IMR-90 (cell line): Measurements from ENCODE around the gene CLEC11A. TPM values are rescaled to one million over a fixed set of nuclear protein-coding genes. Genes with fewer than 3 reads are reported as not detected.
"Not testable (repeated sequence)": the region's sequence is repeated elsewhere in the genome, so short reads cannot be mapped to it uniquely, and the experiment has no call there.

Source experiments
- ATAC-seq: fragments of 200-7000 bp; cut with Tn5 transposase; 2 replicates; pipeline ENCODE4 v1.9.1; 2020; ENCODE audit warnings: low read depth, mild to moderate bottlenecking, moderate library complexity
- BruUV-seq: library from RNA; stranded (reverse); fragments of 400-500 nt; replicated peaks from 2 replicates; lab custom pipeline; 2021; lab: Mats Ljungman, UMichigan
- CTCF ChIA-PET: fragments of 300-600 bp; formaldehyde crosslinking; extraction: SDS; loops from one replicate; lab custom pipeline; 2021; ENCODE audit warnings: antibody characterized with exemption; lab: Yijun Ruan, JAX
- POLR2A ChIA-PET: fragments of 300-600 bp; sonication (Branson Sonifier 250); formaldehyde crosslinking; loops from one replicate; lab custom pipeline; 2022; ENCODE audit warnings: antibody characterized with exemption; ENCODE audit not compliant: unreplicated experiment; lab: Charles Lee
- DNase-seq: peaks from one replicate; pipeline ENCODE4 v3.0.0; 2013
- H2AFZ ChIP-seq: replicated peaks from 2 replicates; pipeline ENCODE3; 2013; ENCODE audit warnings: low read length, mild to moderate bottlenecking; ENCODE audit not compliant: poor library complexity
- H2AK5ac ChIP-seq: 2 replicates; pipeline ENCODE4 v1.6.1; 2013; ENCODE audit warnings: low read depth, low read length, inconsistent platforms
- H2AK9ac ChIP-seq: replicated peaks from 2 replicates; pipeline ENCODE3; 2013; ENCODE audit warnings: mild to moderate bottlenecking, low read depth, low read length, moderate library complexity; ENCODE audit not compliant: poor library complexity
- H2BK120ac ChIP-seq: 2 replicates; pipeline ENCODE4 v1.6.1; 2013; ENCODE audit warnings: low read depth, low read length, inconsistent platforms
- H2BK15ac ChIP-seq: 3 replicates; pipeline ENCODE4 v1.6.1; 2013; ENCODE audit warnings: low read depth, low read length, inconsistent platforms
- H2BK20ac ChIP-seq: 2 replicates; pipeline ENCODE4 v1.6.1; 2013; ENCODE audit warnings: low read depth, mild to moderate bottlenecking, inconsistent platforms, low read length, moderate library complexity
- H2BK5ac ChIP-seq: 2 replicates; pipeline ENCODE4 v1.6.1; 2013; ENCODE audit warnings: mild to moderate bottlenecking, low read depth, low read length, inconsistent platforms; ENCODE audit not compliant: poor library complexity, severe bottlenecking
- H3K14ac ChIP-seq: replicated peaks from 2 replicates; pipeline ENCODE4 v1.6.1; 2013; ENCODE audit warnings: low read depth, low read length, inconsistent platforms
- H3K18ac ChIP-seq: 2 replicates; pipeline ENCODE4 v1.6.1; 2013; ENCODE audit warnings: low read depth, low read length, control low read depth
- H3K23ac ChIP-seq: 2 replicates; pipeline ENCODE4 v1.6.1; 2013; ENCODE audit warnings: low read depth, low read length, inconsistent platforms
- H3K27ac ChIP-seq: 2 replicates; pipeline ENCODE4 v1.5.1; 2013; ENCODE audit warnings: mild to moderate bottlenecking, control low read depth, low read length; ENCODE audit not compliant: insufficient read depth
- H3K27me3 ChIP-seq: 2 replicates; pipeline ENCODE4 v1.6.1; 2013; ENCODE audit warnings: low read length; ENCODE audit not compliant: control insufficient read depth, insufficient read depth
- H3K36me3 ChIP-seq: 2 replicates; pipeline ENCODE4 v1.6.1; 2013; ENCODE audit warnings: low read length, mixed read lengths; ENCODE audit not compliant: control insufficient read depth, insufficient read depth
- H3K4ac ChIP-seq: 2 replicates; pipeline ENCODE4 v1.6.1; 2013; ENCODE audit warnings: low read depth, low read length, inconsistent platforms
- H3K4me1 ChIP-seq: 2 replicates; pipeline ENCODE4 v1.6.1; 2013; ENCODE audit warnings: low read length, mixed read lengths; ENCODE audit not compliant: control insufficient read depth, insufficient read depth
- H3K4me2 ChIP-seq: 2 replicates; pipeline ENCODE4 v1.6.1; 2013; ENCODE audit warnings: low read depth, mild to moderate bottlenecking, control low read depth, low read length, moderate library complexity
- H3K4me3 ChIP-seq: 2 replicates; pipeline ENCODE4 v1.5.1; 2013; ENCODE audit warnings: low read depth, mild to moderate bottlenecking, control low read depth, low read length, moderate library complexity; ENCODE audit not compliant: insufficient read depth
- H3K56ac ChIP-seq: 2 replicates; pipeline ENCODE4 v1.6.1; 2013; ENCODE audit warnings: low read length, inconsistent platforms; ENCODE audit not compliant: insufficient read depth; ENCODE audit errors: extremely low read depth
- H3K79me1 ChIP-seq, 2 experiments: 2 replicates each; pipeline ENCODE4 v1.6.1; 2013; ENCODE audit warnings: low read length in 2 of 2, inconsistent platforms in 1 of 2, low read depth in 1 of 2
- H3K9ac ChIP-seq: 2 replicates; pipeline ENCODE4 v1.6.1; 2013; ENCODE audit warnings: low read depth, low read length, control low read depth
- H3K9me1 ChIP-seq: 2 replicates; pipeline ENCODE4 v1.6.1; 2013; ENCODE audit warnings: low read length, inconsistent platforms; ENCODE audit not compliant: insufficient read depth
- H3K9me3 ChIP-seq: 2 replicates; pipeline ENCODE4 v1.6.1; 2013; ENCODE audit warnings: low read length; ENCODE audit not compliant: control insufficient read depth, insufficient read depth
- H4K20me1 ChIP-seq: 2 replicates; pipeline ENCODE4 v1.6.1; 2013; ENCODE audit warnings: low read length, inconsistent platforms; ENCODE audit not compliant: insufficient read depth
- H4K5ac ChIP-seq: 2 replicates; pipeline ENCODE4 v1.6.1; 2013; ENCODE audit warnings: mild to moderate bottlenecking, low read depth, low read length, control low read depth
- H4K8ac ChIP-seq, 2 experiments: 2 replicates each; pipeline ENCODE4 v1.6.1; 2013; ENCODE audit warnings: low read depth in 2 of 2, low read length in 2 of 2, control low read depth in 1 of 2, inconsistent platforms in 1 of 2
- H4K91ac ChIP-seq: 2 replicates; pipeline ENCODE4 v1.6.1; 2013; ENCODE audit warnings: low read depth, low read length, inconsistent platforms; ENCODE audit not compliant: insufficient read depth
- WGBS, 2 experiments: methylation state at CpG; one replicate each; pipeline versions ENCODE4 v1.1.5 to v1.1.7; 2013; ENCODE audit warnings: missing lambda C conversion rate in 2 of 2; ENCODE audit not compliant: insufficient read length in 1 of 2; ENCODE audit errors: extremely low coverage in 2 of 2; 5-methylcytosine and 5-hydroxymethylcytosine counted together
- dilution Hi-C: fragments of 300-500 bp; cut with HindIII; formaldehyde crosslinking; loops from one replicate; pipeline ENCODE4 v1.14.3; 2018; ENCODE audit warnings: low sequenced_read_pairs; ENCODE audit not compliant: unreplicated experiment
- in situ Hi-C: fragments of 300-500 bp; cut with MboI; formaldehyde crosslinking; loops from 3 replicates; pipeline ENCODE4 v1.14.3; 2019; ENCODE audit warnings: low sequenced_read_pairs, inconsistent platforms, mixed read lengths
- intact Hi-C: fragments of 100-400 bp; cut with micrococcal nuclease; formaldehyde crosslinking; loops from 2 replicates; pipeline ENCODE4 v1.10.0; 2022
- polyA plus RNA-seq, 3 experiments: library from polyadenylated mRNA; depleted of rRNA; stranded (reverse); fragments of >200 nt; gene quantifications; 2 replicates each; pipeline ENCODE4 v1.2.3, GENCODE V29; 2012; ENCODE audit warnings: low replicate concordance in 1 of 3
- total RNA-seq: library from RNA; depleted of rRNA; stranded (reverse); fragments of >200 nt; gene quantifications from 2 replicates; pipeline ENCODE4 v1.2.3, GENCODE V29; 2012

The CLEC11A gene
- total and polyA plus RNA-seq, 2 of the 4 experiments (the other 2 are of a cell fraction): 17.0 to 152 TPM

- H2AK5ac ChIP-seq, H3K14ac ChIP-seq, H3K79me1 ChIP-seq, H3K4me1 ChIP-seq, POLR2A ChIA-PET, BruUV-seq, H4K91ac ChIP-seq, H3K9me3 ChIP-seq, H2AK9ac ChIP-seq, H3K9me1 ChIP-seq, dilution Hi-C loops, H4K20me1 ChIP-seq, H3K23ac ChIP-seq, H3K56ac ChIP-seq, DNase-seq, H4K8ac ChIP-seq, H3K18ac ChIP-seq, H2BK5ac ChIP-seq, H4K5ac ChIP-seq, H3K9ac ChIP-seq, H2BK20ac ChIP-seq, in situ Hi-C loops, intact Hi-C loops, H3K27ac ChIP-seq, H2BK120ac ChIP-seq, H2AFZ ChIP-seq, H3K27me3 ChIP-seq, H3K4me3 ChIP-seq, CTCF ChIA-PET, H2BK15ac ChIP-seq, H3K4me2 ChIP-seq, H3K4ac ChIP-seq, ATAC-seq, H3K36me3 ChIP-seq: not testable (repeated sequence)
- no CpG with 5 or more reads among the region's 13 CpGs for WGBS, 2 experiments
These were observed 40.4 kb downstream of the CLEC11A start for GRCh38 chr19:50763521-50763920.
